GM12892 (cell line): ENCODE data around the gene OTOP2.

Experiments
- POLR2A ChIP-seq: IDR thresholded peaks from 2 replicates; pipeline ENCODE4 v1.6.1; 2011; ENCODE audit warnings: low read depth, low read length, control low read depth
- POLR2AphosphoS5 ChIP-seq: IDR thresholded peaks from 2 replicates; pipeline ENCODE4 v1.6.1; 2011; ENCODE audit warnings: low read depth, low read length, control low read depth
- TAF1 ChIP-seq: IDR thresholded peaks from 2 replicates; pipeline ENCODE4 v1.6.1; 2011; ENCODE audit warnings: low read depth, mild to moderate bottlenecking, control low read depth, low read length, borderline replicate concordance

GRCh38 chr17:74892974-74893911, 30.8 kb upstream of the OTOP2 start, which contains the start of gene FADS6:
- TF ChIP-seq TAF1 (no peak), POLR2A (no peak), POLR2AphosphoS5 (no peak)
